K562 (cell line): Measurements from ENCODE around the gene RBM28. TPM values are rescaled to one million over a fixed set of nuclear protein-coding genes. Genes with fewer than 3 reads are reported as not detected.

Experiments
- ATAC-seq: fragments of 200-7000 bp; cut with Tn5 transposase; 3 replicates; pipeline ENCODE4 v1.9.1; 2020; ENCODE audit warnings: moderate library complexity
- BruUV-seq: library from RNA; stranded (reverse); fragments of 400-500 nt; replicated peaks from 2 replicates; lab custom pipeline; 2021; lab: Mats Ljungman, UMichigan
- CTCF ChIA-PET: fragments of 300-600 bp; formaldehyde crosslinking; extraction: SDS; loops from one replicate; lab custom pipeline; 2021; ENCODE audit warnings: low intra/inter-chr PET ratio; lab: Yijun Ruan, JAX
- POLR2A ChIA-PET: fragments of 300-600, 350-650 bp; sonication (Branson Sonifier 250); formaldehyde crosslinking; extraction: SDS; loops from one replicate; lab custom pipeline; 2021; ENCODE audit warnings: antibody characterized with exemption, inconsistent platforms; lab: Yijun Ruan, JAX
- DNase-seq, 4 experiments: peaks; one replicate each; pipeline versions ENCODE4 v3.0.0 to v3.0.0-alpha.2; 2011 to 2018; ENCODE audit warnings: low spot score in 3 of 4, mixed read lengths in 3 of 4; ENCODE audit errors: extremely low read depth in 1 of 4
- FAIRE-seq: peaks from 2 replicates; lab custom pipeline; 2011; peaks lifted over from hg19 to GRCh38; lab: Jason Lieb, UNC
- H2AFZ ChIP-seq: 2 replicates; pipeline ENCODE4 v1.6.0; 2011; ENCODE audit warnings: low read depth, low read length, control low read depth, inconsistent platforms
- H3K27ac ChIP-seq: fragments of 200-600 bp; 3 replicates; pipeline ENCODE4 v1.8.0; 2011; ENCODE audit warnings: low read depth, mild to moderate bottlenecking, control low read depth, inconsistent platforms, low read length, moderate library complexity, mixed read lengths; ENCODE audit errors: extremely low read depth
- H3K27me3 ChIP-seq, 2 experiments: fragments of 300-600 bp in 1 of 2; 2 replicates in 1 of 2; 3 replicates in 1 of 2; pipeline versions ENCODE4 v1.6.0 to v1.8.0; 2011; ENCODE audit warnings: inconsistent platforms in 2 of 2, low read length in 2 of 2, mild to moderate bottlenecking in 1 of 2, mixed read lengths in 1 of 2, moderate library complexity in 1 of 2; ENCODE audit not compliant: control insufficient read depth in 2 of 2, insufficient read depth in 2 of 2
- H3K36me3 ChIP-seq: fragments of 300-600 bp; 3 replicates; pipeline ENCODE4 v1.8.0; 2011; ENCODE audit warnings: mild to moderate bottlenecking, low read length, inconsistent platforms; ENCODE audit not compliant: control insufficient read depth, insufficient read depth
- H3K4me1 ChIP-seq, 2 experiments: fragments of 200-600 bp in 1 of 2; replicated peaks in 1 of 2; 2 replicates in 1 of 2; 3 replicates in 1 of 2; pipeline versions ENCODE4 v1.5.1 to v1.8.0; 2011; ENCODE audit warnings: inconsistent platforms in 2 of 2, low read length in 2 of 2, mild to moderate bottlenecking in 1 of 2, mixed read lengths in 1 of 2, moderate library complexity in 1 of 2; ENCODE audit not compliant: control insufficient read depth in 2 of 2, insufficient read depth in 2 of 2
- H3K4me2 ChIP-seq: 2 replicates; pipeline ENCODE4 v1.6.1; 2011; ENCODE audit warnings: low read length, control low read depth, inconsistent platforms, mixed read lengths; ENCODE audit not compliant: insufficient read depth
- H3K4me3 ChIP-seq: fragments of 200-600 bp; sonication (generic), shearing (Covaris generic); 2 replicates; pipeline ENCODE4 v1.5.1; 2016; ENCODE audit warnings: control low read depth, inconsistent platforms
- H3K79me2 ChIP-seq: fragments of 200-600 bp; 3 replicates; pipeline ENCODE4 v1.8.0; 2011; ENCODE audit warnings: low read length, inconsistent platforms; ENCODE audit not compliant: control insufficient read depth, insufficient read depth
- H3K9ac ChIP-seq, 2 experiments: 2 replicates each; pipeline versions ENCODE4 v1.6.0 to v1.6.1; 2011; ENCODE audit warnings: low read depth in 2 of 2, low read length in 2 of 2, control low read depth in 1 of 2, inconsistent platforms in 1 of 2, mild to moderate bottlenecking in 1 of 2, mixed read lengths in 1 of 2; ENCODE audit not compliant: insufficient read depth in 1 of 2
- H3K9me1 ChIP-seq: one replicate; pipeline ENCODE4 v1.6.0; 2011; ENCODE audit warnings: inconsistent platforms, mild to moderate bottlenecking, low read length, moderate library complexity; ENCODE audit not compliant: control insufficient read depth, insufficient read depth
- H3K9me3 ChIP-seq: replicated peaks from 2 replicates; pipeline ENCODE4 v1.5.1; 2011; ENCODE audit warnings: low read depth, low read length, inconsistent platforms; ENCODE audit not compliant: control insufficient read depth, insufficient read depth
- H4K20me1 ChIP-seq: replicated peaks from 2 replicates; pipeline ENCODE4 v1.6.1; 2011; ENCODE audit warnings: low read length, inconsistent platforms, mixed read lengths; ENCODE audit not compliant: control insufficient read depth, insufficient read depth
- ATF4 ChIP-seq: fragments of 450-650 bp; formaldehyde crosslinking; IDR thresholded peaks from 2 replicates; pipeline ENCODE4 v1.4.0; 2022; ENCODE audit warnings: mild to moderate bottlenecking, moderate library complexity
- CREB3 ChIP-seq: fragments of 450-650 bp; conservative IDR thresholded peaks from 2 replicates; pipeline ENCODE4 v1.6.1; 2016; ENCODE audit warnings: missing genetic modification characterization, low read depth, mild to moderate bottlenecking, missing compliant biosample characterization, moderate library complexity
- E2F3 ChIP-seq: fragments of 250-450 bp; sonication (Bioruptor Pico); IDR thresholded peaks from 2 replicates; pipeline ENCODE4 v1.4.0; 2020; ENCODE audit warnings: mild to moderate bottlenecking
- MTA1 ChIP-seq: fragments of 450-650 bp; IDR thresholded peaks from 2 replicates; pipeline ENCODE4 v1.6.1; 2017; ENCODE audit warnings: borderline replicate concordance
- PBX2 ChIP-seq, 2 experiments: IDR thresholded peaks in 1 of 2; conservative IDR thresholded peaks in 1 of 2; 2 replicates each; pipeline ENCODE4 v1.6.1; 2016; ENCODE audit warnings: low read depth in 2 of 2, mild to moderate bottlenecking in 1 of 2, missing compliant biosample characterization in 1 of 2, missing genetic modification characterization in 1 of 2, moderate library complexity in 1 of 2
- VEZF1 ChIP-seq: fragments of 200-800 bp; sonication (Bioruptor generic); IDR thresholded peaks from 2 replicates; pipeline ENCODE4 v1.6.1; 2017; ENCODE audit warnings: missing genetic modification characterization, missing compliant biosample characterization
- ZBTB7A ChIP-seq: IDR thresholded peaks from 2 replicates; pipeline ENCODE4 v1.6.1; 2011; ENCODE audit warnings: low read depth, mild to moderate bottlenecking, low read length, moderate library complexity, borderline replicate concordance; ENCODE audit not compliant: control insufficient read depth
- ZMIZ1 ChIP-seq, 2 experiments: fragments of 150-350 bp in 1 of 2; IDR thresholded peaks; 2 replicates each; pipeline ENCODE4 v1.6.1; 2012 to 2016; ENCODE audit warnings: low read depth in 2 of 2, low read length in 2 of 2, mild to moderate bottlenecking in 1 of 2, moderate library complexity in 1 of 2
- ZNF584 ChIP-seq: fragments of 200-800 bp; sonication (Bioruptor generic); IDR thresholded peaks from 2 replicates; pipeline ENCODE4 v1.6.1; 2016; ENCODE audit warnings: low read depth, mild to moderate bottlenecking, missing genetic modification characterization, missing compliant biosample characterization
- WGBS: fragments of 100-300 bp; shearing (Covaris generic); methylation state at CpG from one replicate; pipeline ENCODE4 v1.1.6; 2016; ENCODE audit warnings: low coverage, mixed read lengths; ENCODE audit not compliant: insufficient coverage; ENCODE audit errors: missing lambda C conversion rate; 5-methylcytosine and 5-hydroxymethylcytosine counted together
- in situ Hi-C: fragments of 300-500 bp; cut with MboI; formaldehyde crosslinking; loops from 4 replicates; pipeline ENCODE4 v1.15.0; 2018; ENCODE audit warnings: inconsistent platforms, mixed read lengths
- intact Hi-C: fragments of 100-400 bp; cut with micrococcal nuclease; formaldehyde crosslinking; loops from 2 replicates; pipeline ENCODE4 v1.14.2; 2022
- polyA plus RNA-seq, 8 experiments: library from polyadenylated mRNA; depleted of rRNA in 4 of 8; stranded (reverse) in 5 of 8; unstranded in 3 of 8; fragments of >200 nt; fragmentation: Nextera tagmentation in 2 of 8; fragmentation: Illumina TruSeq in 1 of 8; extraction: Ambion mirVana in 2 of 8; extraction: Trizol in 1 of 8; gene quantifications; 2 replicates each; pipeline versions ENCODE4 v1.2.1 to v1.2.3, GENCODE V29; 2011 to 2014; ENCODE audit warnings: inconsistent platforms in 1 of 8, missing spikeins in 1 of 8
- total RNA-seq, 7 experiments: library from RNA; depleted of rRNA in 6 of 7; stranded (reverse); fragments of >200 nt in 6 of 7; fragmentation: Illumina TruSeq in 2 of 7; extraction: Trizol in 2 of 7; gene quantifications; 2 replicates each; pipeline versions ENCODE4 v1.2.1 to v1.2.3, GENCODE V29; 2011 to 2021; ENCODE audit warnings: low replicate concordance in 1 of 7

The RBM28 gene
- total and polyA plus RNA-seq, 9 of the 15 experiments (the other 6 are each of a cell fraction or from before 2014, with no cell fraction given): 65.8 to 213 (median 138) TPM

- CTCF ChIA-PET: interaction anchor here (0.7 kb wide), 1 partner anchor 11 kb away, joined by 3 read pairs; no protein-coding TSS in a partner anchor
- no TSS peak for BruUV-seq
- H3K9me1 ChIP-seq: no peaks in the 10 kb centered on the region
- WGBS: 20% methylated on average over 6 of the region's 6 CpGs
- in situ Hi-C loops: no loop called here
- no peaks in the 10 kb centered on the region for H3K79me2 ChIP-seq
- FAIRE-seq (no peak), DNase-seq (no peak), ATAC-seq (no peak)
- H3K4me2 ChIP-seq: no peak overlapping the region
- POLR2A ChIA-PET: interaction anchor here (0.5 to 1.3 kb wide), 3 partner anchors 18 to 1080 kb away, joined by 3 to 4 read pairs (median 3); no protein-coding TSS in a partner anchor
- H3K4me3 ChIP-seq: no peak overlapping the region
- H3K9me3 ChIP-seq: no peaks in the 10 kb centered on the region
- H3K27me3 ChIP-seq: peaks cover 6 to 34% of the 10 kb centered on the region in 2 experiments; a peak in 4 of 5 replicates
- no peaks in the 10 kb centered on the region for H3K36me3 ChIP-seq
- H3K4me1 ChIP-seq: peaks cover 12% of the 10 kb centered on the region in 2 experiments
- intact Hi-C loops: no loop called here
- H3K9ac ChIP-seq: no peak overlapping the region
- no peak overlapping the region for H3K27ac ChIP-seq
- H2AFZ ChIP-seq: no peak overlapping the region
- H4K20me1 ChIP-seq: no peaks in the 10 kb centered on the region
- TF ChIP-seq PBX2 (CRISPR knock-in tag; IDR thresholded peaks at IDR 0.05; ENCODE audit: low read depth): no peak
- TF ChIP-seq PBX2 (tag; conservative IDR thresholded peaks at IDR 0.05; ENCODE audit: low read depth): no peak
- no peak for TF ChIP-seq ZBTB7A
- no peak for TF ChIP-seq MTA1
- TF ChIP-seq ZNF584: no peak
- TF ChIP-seq CREB3: no peak
- TF ChIP-seq E2F3 (CRISPR knock-in tag): no peak
- TF ChIP-seq VEZF1 (CRISPR knock-in tag): no peak
- TF ChIP-seq ATF4 (CRISPR knock-in tag): no peak
- no peak for TF ChIP-seq ZMIZ1 (IDR thresholded peaks at IDR 0.05; ENCODE audit: low read depth in 2 of 2, low read length in 2 of 2)
Measured at GRCh38 chr7:128265156-128265905, 78.4 kb downstream of the RBM28 start.
